Measurements from ENCODE around the gene PKMYT1.

DNA sequence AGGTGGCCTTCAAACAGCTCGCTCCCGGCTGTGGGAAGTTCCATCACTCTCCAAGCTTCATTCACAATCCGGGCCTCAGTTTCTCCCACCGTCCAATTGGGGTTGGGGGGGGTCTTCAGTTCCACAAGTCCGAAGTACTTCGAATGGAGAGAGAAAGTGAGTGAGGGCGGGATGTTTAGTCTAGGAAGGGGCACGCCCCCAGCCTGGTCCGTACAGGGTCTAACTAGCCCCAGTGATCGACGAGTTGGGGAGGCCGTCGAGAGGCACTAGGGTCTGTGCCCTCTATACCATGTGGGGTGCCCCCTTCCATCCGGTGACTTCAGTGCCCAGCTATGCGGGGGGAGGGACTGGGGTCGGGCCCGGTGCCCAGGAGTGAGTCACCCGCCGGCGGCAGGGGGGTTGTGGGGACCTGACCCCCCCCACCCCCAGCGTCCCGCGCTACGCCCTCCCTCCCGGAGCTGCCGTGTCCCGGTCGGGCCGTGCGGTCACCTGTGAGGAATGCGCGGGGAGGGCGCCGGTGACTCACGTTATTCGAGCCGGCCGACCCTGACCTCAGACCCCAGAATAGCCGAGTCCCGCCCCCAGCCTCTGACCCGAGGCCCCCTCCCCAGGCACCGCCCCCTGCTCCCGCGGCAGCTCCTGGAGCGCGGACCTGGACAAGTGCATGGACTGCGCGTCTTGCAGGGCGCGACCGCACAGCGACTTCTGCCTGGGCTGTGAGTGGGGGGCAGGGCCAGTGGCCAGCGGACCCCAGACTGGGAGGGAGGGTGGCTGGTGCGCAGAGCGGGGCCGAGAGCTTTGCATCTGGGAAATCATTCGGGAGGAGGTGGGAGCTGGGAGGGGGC lies 40.6 kb upstream of the PKMYT1 start:
- TF ChIP-seq, protein P1, sequence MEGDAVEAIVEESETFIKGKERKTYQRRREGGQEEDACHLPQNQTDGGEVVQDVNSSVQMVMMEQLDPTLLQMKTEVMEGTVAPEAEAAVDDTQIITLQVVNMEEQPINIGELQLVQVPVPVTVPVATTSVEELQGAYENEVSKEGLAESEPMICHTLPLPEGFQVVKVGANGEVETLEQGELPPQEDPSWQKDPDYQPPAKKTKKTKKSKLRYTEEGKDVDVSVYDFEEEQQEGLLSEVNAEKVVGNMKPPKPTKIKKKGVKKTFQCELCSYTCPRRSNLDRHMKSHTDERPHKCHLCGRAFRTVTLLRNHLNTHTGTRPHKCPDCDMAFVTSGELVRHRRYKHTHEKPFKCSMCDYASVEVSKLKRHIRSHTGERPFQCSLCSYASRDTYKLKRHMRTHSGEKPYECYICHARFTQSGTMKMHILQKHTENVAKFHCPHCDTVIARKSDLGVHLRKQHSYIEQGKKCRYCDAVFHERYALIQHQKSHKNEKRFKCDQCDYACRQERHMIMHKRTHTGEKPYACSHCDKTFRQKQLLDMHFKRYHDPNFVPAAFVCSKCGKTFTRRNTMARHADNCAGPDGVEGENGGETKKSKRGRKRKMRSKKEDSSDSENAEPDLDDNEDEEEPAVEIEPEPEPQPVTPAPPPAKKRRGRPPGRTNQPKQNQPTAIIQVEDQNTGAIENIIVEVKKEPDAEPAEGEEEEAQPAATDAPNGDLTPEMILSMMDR (IDR thresholded peaks at IDR 0.05; ENCODE audit: insufficient read depth, low read length, poor library complexity, severe bottlenecking): no peak
- TF ChIP-seq EZH2phosphoT487 (conservative IDR thresholded peaks at IDR 0.05; ENCODE audit: low read length): no peak
